Hindlimb muscle (tissue), 1 donor: Measurements from ENCODE around the gene PON2. TPM values are rescaled to one million over a fixed set of nuclear protein-coding genes. Genes with fewer than 3 reads are reported as not detected.

Source experiments
- DNase-seq: peaks from one replicate; pipeline ENCODE4 v3.0.0-alpha.2; 2013
- polyA plus RNA-seq: library from polyadenylated mRNA; unstranded; fragments of 120-200 nt; gene quantifications from one replicate; pipeline ENCODE4 v1.2.1, GENCODE V29; 2013; ENCODE audit not compliant: insufficient read length

The PON2 gene
- polyA plus RNA-seq, 1 donor = 106 TPM

DNA sequence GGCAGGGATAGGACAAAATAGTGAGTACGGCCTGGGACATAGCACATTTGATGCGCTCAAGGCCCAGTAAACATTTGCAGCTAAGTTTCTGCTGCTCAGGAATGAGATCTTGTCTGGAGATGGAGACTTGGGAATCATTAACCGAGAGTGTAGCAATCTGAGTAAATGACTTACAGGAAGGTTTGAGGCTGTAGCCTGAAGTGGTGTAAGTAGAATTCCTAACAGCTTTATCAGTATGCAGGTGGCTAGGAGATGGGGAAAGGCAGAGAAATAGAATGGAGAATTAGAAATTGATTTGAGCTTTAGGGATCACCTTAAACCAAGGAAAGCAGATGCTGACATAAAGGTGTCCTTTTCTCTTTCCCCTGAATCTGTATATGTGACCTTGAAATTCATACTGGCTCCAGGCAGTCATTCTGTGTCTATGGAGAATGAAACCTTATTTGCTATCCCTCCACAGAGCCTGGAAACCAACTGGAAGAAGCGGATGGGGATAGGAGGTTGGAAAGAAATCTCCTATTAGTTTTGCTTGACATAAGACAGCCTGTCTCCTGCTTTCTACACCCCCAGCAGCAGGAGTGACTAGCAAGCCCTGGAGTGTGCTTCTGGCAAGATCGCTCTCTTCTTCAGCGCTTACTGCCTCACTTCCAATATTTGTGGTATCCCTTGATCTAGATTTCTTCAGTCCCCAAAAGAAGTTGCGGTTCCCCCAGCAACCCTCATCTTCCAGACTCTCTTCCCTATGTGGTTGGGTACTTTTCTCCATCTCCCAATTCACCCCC, 6.4 kb upstream of the PON2 start:
- no peak for DNase-seq

DNA sequence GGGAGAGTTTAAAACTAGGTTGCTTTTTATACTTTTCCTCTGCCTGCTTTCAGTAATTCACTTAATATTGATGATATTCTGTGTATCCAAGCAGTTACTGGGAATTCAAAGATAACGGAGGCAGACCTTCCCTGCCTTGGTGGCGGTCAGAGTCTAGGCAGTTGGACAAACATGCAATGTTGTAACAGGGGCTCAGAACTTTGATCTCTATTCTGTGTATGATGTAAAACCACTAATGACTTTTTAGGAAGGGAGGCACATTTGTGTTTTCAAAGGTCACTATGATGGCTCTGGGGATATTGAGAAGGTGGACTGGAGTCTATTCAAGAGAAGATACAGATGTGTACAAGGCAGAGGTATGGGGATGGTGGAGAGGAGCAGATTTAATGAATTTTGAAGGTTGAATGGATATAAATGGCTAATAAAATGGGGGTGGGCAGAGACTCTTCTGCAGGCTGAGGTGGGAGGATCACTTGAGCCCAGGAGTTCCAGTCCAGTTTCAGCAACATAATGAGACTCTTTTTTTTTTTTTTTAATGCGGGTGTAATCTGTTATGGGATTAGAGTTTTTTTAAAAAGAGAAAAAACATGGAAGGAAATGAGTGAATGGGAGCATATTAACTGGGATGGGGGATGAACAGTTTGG, 5.7 kb upstream of the PON2 start:
- DNase-seq = no peak

DNA sequence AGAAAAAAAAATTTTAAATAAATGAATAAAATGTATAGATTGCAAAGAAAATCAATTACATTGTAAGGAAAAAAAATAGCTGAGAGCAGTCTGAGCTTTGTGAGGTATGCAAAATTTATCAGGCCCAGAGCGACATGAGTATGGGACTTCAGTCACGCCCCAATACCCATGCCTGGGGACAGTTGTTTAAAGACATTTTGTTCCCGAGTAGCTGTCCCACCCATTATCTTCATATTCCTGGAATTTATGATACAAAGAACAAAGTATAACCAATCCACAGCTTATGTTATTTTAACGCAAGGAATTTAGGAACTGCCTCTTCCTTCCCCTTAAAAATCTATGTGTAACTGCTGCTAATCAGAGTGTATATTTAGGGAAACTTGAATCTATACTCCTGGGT, 1.6 kb upstream of the PON2 start:
- no peak for DNase-seq

DNA sequence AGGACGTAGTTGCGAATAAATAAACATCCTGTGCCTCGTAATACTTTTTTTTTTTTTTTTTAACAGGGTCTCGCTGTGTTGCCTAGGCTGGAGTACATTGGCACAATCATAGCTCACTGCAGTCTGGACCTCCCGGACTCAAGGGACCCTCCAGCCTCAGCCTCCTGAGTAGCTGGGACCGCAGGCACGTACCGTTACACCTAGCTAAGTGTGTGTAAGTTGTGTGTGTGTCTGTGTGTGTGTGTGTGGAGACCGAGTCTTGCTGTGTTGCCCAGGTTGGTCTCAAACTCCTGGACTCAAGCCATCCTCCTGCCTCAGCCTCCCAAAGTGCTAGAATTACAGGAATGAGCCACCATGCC, 573 bp upstream of the PON2 start:
- DNase-seq = no peak

DNA sequence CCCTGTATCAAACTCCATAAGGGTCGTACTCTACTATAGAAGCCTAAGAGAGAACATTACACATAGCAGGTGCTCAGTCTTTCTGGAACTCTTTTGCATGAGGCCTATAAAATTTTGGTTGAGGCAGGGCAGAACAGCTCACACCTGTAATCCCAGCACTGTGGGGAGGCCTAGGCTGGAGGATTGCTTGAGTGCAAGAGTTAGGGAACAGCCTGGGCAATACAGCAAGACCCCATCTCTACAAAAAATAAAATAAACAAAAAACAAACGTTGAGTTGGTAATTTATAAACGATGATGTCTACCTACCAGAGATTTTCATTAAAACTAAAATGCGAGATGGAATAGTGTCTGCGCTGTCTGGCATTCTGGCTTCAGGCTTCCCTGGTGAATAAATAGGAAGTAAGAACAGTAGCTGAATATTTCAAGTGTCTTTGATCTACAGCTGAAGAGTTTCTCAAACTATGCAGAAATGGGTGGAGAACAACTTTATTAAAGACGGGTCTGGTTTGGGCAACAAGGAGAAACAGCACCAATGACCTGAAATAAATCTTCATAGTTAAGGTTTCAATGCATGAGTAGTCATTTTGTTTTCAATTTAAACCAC, 774 bp downstream of the PON2 start:
- DNase-seq = no peak

DNA sequence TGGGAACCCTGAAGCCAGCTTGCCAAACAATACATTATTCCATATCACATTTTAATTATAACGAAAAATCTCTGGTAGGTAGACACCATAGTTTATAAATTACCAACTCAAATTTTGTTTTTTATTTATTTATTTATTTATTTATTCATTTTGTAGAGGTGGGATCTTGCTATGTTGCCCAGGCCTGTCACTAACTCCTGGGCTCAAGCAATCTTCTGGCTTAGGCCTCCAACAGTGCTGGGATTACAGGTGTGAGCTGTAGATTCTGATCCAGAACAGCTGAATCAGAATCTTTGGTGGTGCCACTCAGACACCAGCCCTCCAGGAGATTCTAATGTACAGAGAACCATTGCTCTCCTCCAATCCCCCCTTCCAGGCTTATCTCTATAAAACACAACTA, 1.7 kb downstream of the PON2 start:
- DNase-seq = no peak

DNA sequence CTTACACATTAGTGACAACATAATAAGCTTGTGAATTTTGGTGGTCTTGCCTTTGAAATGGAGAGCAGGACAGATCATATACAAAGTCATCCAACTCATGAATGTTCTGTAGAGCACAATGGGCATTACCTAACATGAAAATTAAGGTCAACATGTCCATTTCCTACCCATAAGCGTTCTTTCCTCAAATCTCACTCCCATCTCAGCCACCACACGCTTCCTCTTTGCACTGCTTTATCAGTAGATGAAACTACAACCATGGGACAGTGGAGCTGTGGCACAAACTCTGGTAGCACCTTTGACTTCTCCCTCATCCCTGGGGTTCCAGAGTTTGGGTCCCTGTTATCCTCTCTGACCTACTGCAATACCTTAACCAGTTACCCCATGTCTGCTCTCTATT, 2.2 kb downstream of the PON2 start:
- DNase-seq = no peak

DNA sequence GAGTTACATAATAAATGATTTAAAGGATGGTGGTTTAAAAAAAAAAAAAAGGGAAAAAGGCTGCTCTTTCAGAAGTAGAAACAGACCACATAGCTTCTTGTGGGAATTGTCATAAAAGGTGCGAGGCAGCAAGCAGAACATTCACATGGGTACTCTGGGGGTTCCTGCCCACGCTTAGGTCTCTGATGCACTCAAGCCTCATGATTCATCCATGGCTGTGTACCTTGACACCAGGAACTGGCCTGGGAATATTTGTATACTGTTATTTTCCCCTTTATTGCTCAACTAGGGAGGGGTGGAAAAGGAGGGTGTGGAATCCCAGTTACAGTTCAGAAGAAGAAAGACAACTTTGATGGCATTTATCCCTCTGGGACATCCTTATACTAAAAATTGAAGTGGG, 4.0 kb downstream of the PON2 start:
- DNase-seq = no peak

DNA sequence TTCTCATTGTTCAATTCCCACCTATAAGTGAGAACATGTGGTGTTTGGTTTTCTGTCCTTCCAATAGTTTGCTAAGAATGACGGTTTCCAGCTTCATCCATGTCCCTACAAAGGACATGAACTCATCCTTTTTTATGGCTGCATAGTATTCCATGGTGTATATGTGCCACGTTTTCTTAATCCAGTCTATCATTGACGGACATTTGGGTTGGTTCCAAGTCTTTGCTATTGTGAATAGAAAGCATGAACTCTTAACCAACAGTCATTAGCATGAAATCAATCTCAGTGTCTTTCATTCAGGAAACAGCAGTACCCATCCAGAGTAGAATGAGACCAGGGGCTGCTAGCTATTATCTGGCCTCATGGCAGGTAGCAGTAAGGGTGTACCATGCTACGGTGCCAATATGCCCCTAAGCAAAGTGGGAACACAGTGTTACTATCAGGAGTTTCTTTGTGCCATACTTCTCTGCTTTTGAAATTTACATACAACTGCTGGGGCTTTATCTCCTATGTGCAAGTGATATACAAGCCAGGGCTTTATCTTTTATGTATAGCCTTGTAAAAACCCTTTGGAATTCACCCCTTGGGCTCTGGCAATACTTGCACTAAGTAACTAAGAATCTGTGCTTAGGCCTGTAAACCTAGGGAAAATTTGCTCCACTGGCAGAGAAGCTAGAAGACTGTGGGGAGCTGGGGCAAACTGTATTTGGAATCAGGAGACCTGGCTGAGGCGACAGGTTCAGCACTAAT, 5.4 kb downstream of the PON2 start:
- no peak for DNase-seq

DNA sequence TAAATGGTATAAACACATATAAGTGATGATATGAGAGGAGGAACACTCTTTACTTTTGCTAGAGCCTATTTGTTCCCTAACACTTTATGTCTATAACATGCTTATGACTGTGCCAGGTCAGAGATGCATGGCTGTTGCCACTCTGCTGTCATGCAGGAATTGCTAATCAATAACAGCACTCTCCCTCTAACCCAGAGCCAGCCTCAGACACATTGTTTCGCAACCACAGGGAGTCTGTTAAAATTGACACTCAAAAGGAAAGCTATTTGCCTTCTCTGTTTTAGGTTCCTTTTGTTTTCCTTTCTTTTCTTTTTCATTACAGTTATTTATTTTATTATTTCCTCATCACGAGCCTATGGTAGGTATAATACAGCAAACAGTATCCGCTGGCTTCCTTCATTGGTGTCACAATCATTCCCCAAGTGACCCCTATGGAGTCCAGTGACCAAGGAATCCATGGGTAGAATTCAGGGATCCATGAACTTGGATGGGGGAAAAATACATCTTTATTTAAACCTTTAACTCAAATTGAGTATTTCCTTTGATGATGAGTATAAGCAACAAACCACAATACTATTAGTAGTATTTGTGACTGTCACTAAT, 6.8 kb downstream of the PON2 start:
- no peak for DNase-seq

DNA sequence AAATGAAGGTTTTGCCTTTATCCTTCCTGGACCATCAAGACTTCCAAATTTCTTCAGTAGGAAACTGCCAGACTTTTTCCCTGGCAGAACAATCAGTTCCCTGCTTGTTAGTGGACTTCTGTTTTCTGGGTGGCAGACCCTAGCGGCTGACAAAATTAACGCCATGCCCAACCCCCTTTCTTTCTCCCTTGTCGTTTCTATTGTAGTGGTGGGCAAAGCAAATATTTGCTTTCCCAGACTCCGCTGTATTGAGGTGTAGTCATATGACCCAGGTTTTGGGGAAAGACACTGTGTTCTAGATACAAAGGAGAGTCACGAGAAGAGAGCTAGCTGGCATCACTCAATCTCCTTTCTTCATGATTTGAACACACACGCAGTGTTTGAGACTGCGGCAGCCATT, 7.7 kb downstream of the PON2 start:
- DNase-seq = no peak

DNA sequence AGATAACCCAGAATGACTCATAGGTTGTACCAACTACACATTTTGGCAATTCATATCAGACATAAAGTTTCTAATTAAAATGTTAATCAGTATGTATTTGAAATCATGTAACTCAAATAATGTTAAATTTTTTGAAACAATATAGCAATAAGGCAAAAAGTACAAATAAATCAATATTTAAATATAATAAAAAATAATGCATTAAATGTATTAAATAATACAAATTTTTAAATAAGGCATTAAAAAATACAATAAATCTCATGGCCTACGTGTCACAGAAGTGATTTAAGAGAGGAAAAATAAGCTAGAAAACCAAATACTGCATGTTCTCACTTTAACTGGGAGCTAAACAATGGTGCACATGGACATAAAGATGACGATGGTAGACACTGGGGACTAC, 9.1 kb downstream of the PON2 start:
- no peak for DNase-seq

DNA sequence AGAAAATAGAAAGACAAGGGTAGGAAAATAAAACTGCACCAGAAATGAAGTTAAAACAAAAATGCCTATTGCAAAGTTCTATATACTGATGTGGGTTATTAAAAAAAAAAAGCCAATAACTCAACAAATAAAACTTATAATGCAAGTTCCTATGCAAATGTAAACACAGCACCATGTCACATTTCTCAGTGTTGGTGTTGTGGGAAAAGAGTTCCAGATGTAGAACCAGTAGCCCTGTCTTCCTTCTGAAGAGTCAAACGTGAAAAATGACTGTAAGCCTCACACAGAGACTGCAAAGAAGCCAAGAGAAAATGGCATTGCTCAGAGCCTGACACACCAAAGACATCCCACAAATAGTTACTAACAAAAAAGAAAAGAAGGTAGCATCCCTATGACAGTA, 10.1 kb downstream of the PON2 start:
- DNase-seq = no peak

DNA sequence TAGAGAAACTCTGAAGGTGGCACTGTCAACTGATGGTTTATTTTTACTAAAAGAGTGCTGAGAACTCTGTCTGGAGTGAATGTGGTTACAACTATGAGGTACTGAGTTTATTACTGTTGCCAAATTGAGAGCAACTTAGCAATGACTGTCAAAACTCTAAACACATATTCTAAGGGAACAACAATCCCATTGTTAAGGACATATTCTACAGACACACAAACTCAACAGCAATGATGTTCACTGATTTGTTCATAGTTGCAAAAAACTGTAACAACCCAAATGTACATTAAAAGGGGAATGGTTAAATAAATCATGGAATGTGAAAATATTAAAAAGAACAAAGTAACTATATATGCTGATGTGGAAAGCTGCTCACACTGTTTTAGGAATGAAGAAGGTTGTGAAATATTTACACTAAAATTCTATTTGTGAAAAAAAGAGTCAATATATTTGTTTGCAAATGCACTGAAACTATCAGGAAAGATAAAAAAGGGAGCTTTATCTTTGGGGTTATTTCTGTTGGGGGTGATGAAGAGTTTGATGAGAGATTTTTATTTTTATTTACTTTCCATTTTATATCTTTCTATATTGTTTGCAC, 12.9 kb downstream of the PON2 start:
- no peak for DNase-seq

DNA sequence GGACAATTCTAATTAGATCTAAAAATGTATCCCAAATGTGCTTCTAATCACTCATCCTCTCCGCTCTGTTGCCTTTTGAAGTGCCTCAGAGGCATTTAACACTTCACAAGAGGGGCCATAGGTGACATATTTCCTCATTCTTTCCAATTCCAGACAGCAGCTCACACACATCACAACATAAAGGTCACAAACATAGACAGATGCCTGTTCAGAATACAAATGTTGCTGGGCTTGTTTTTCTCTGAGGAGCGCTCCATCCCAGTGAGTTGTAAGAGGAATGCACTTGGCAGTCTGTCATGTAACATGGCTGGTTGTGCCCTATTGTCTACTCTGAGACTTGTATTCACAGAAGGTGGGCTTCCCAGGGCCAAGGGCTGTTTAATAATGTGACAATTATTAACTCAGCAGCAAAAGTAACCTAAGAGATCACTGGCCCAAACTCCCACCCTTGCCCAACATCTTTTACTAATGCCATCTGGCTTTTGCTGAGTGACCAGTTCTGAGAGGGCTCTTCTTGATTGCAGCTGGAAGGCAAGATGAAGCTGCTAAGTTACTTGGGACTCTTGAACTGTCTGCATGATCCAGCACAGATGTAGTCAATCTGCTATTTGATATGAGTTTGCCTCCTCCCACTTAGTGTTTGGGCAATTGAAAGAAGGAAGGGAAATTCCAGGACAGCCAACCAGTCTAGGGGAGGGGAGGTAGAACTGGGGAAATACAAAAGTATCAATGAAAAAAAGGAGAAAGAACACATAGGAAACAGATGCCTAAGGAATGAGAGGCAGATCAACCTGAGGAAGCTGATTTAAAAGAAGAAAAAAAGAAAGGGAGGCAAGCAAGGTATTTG, 13.6 kb downstream of the PON2 start:
- DNase-seq = no peak

DNA sequence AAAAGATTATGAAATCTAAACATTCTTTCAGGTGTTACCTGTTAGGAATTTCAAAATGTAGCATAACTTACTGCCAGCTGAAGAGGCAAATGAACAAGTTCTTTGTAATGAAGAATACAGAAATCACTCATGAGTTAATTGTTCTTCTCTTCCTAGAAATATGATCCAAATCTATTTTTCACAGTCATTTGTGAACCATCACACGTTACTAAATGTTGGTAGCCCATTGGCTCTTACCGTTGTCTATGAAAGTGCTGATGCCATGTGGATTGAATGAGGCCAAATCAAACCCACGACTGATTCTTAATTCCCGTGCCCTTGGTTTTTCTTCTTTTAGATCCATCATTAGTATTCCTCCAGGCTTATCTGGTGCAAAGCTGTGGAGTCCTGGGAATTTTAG, 22.8 kb downstream of the PON2 start:
- DNase-seq = no peak

DNA sequence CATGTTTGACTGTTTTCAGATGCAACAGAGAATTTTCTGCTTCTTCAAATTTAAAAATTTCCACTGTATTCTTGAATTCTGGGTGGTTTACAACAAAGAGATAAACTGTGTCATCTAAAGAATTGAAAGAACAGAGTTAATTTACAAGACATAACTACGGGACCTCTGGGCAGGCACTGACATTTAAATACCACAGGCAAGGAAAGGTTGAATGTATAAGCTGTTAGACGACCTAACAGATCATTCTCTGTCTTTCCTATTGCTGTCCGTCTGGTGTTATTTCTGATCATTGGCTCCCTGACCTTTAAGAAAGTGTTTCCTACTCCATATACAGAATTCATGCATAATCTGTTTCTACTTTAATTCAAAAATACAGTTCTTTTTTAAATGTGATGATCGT, 23.2 kb downstream of the PON2 start:
- DNase-seq = no peak

DNA sequence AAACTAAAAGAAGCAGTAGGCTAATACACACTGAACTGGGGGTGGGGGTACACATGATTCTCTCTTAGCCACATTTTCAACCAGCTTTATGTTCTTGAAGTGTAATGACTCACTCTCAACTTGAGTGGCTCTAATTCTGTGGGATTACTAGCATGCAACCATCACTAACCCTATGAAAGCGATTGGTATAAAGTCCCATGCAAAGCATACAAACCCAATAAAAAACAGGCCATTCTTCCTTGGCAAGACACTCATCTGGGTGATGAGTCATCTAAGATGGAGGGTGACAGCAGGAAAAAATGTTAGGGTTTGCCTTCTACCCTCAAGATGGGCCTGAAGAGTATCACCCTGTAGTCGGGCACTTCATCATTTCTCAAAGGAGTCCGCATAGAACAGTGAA, 23.8 kb downstream of the PON2 start:
- DNase-seq = no peak

DNA sequence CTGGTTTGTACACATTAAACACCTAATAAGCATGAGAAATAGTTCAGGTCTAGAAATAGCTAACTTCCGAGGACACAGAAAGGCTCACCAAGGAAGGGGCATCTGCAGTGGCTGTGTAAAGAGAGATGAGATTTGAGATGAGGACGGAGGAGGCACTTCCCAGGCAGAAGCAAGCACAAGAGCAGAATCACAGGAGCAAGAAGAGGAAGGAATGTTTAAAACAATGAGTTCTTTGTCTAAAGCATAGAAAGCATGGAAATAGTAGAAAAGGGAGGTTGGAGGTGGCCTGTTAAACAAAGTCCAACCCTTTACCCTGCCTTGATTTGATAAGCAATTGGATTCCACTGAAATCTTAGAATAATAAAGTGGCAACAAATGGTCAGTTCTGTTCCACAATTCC, 27.1 kb downstream of the PON2 start:
- DNase-seq = no peak

DNA sequence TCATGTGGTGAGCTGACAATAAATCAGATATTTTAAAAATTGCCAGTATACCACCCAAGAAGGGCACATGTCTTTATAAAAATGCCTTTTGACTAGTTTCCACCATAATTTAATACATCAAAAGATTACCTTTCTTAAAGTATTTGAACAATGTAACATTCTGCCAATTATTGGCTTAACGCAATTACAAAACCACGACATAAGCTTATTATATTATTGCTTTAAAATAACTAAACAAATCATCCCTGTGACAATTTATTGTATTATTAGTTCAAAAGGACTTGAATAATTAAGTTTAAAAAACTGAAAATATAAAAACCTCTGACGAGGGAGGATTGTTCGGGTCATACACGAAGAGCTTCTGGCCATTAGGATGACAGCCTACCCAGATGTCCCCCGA, 29.0 kb downstream of the PON2 start:
- DNase-seq = no peak

DNA sequence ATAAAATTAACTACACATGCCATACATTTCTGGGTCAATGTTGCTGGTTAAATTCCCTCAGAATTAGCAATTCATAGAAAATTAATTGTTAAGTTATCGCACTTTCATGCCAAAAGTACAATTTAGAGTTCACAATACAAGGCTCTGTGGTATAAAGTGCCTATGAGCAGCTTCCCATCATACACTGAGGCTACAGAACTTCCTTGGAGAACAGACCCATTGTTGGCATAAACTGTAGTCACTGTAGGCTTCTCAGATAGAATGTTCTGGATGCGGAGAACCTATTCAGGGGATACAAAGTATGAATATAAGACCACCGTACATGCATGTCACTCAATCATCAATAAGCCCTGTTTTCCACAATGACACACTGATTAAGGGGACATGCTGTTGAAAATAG, 29.6 kb downstream of the PON2 start:
- DNase-seq = no peak
